Natural killer cell (primary cell): ENCODE results near the gene PPDPF. TPM values are rescaled to one million over a fixed set of nuclear protein-coding genes. Genes with fewer than 3 reads are reported as not detected.

Experiments
- ATAC-seq, 3 donors: fragments of 150-1000 bp in 2 of 3; fragments of 200-7000 bp in 1 of 3; cut with Tn5 transposase; 1 replicate in 1 of 3; 2 replicates in 2 of 3; pipeline ENCODE4 v1.10.0; 2021; ENCODE audit warnings: mild to moderate bottlenecking in 2 of 3, moderate library complexity in 2 of 3
- DNase-seq, 2 donors: peaks; one replicate each; pipeline versions ENCODE4 v3.0.0 to v3.0.0-alpha.2; 2013 to 2021; ENCODE audit warnings: mixed read lengths in 1 of 2
- H3K27ac ChIP-seq: one replicate; pipeline ENCODE4 v1.5.1; 2013; ENCODE audit warnings: mild to moderate bottlenecking, low read length
- H3K27me3 ChIP-seq: one replicate; pipeline ENCODE4 v1.6.1; 2013; ENCODE audit warnings: low read length; ENCODE audit not compliant: control insufficient read depth, insufficient read depth
- H3K36me3 ChIP-seq: one replicate; pipeline ENCODE4 v1.6.1; 2013; ENCODE audit warnings: low read length; ENCODE audit not compliant: control insufficient read depth, insufficient read depth
- H3K4me1 ChIP-seq: one replicate; pipeline ENCODE4 v1.6.1; 2013; ENCODE audit warnings: low read length; ENCODE audit not compliant: control insufficient read depth, insufficient read depth
- H3K4me3 ChIP-seq: one replicate; pipeline ENCODE4 v1.5.1; 2013; ENCODE audit warnings: low read length
- H3K9me3 ChIP-seq: one replicate; pipeline ENCODE4 v1.6.1; 2013; ENCODE audit warnings: low read length; ENCODE audit not compliant: control insufficient read depth, insufficient read depth
- H3K27ac Mint-ChIP-seq, 2 donors: one replicate each; pipeline ENCODE4 v1.8.0; 2022; ENCODE audit warnings: mild to moderate bottlenecking in 2 of 2, mixed read lengths in 2 of 2, moderate library complexity in 1 of 2
- H3K27me3 Mint-ChIP-seq, 2 donors: one replicate each; pipeline ENCODE4 v1.8.0; 2022; ENCODE audit warnings: low read depth in 2 of 2, mixed read lengths in 2 of 2
- H3K36me3 Mint-ChIP-seq: one replicate; pipeline ENCODE4 v1.8.0; 2022; ENCODE audit warnings: mixed read lengths
- H3K4me1 Mint-ChIP-seq, 2 donors: one replicate each; pipeline ENCODE4 v1.8.0; 2022; ENCODE audit warnings: mixed read lengths in 2 of 2
- H3K4me3 Mint-ChIP-seq: one replicate; pipeline ENCODE4 v1.8.0; 2022; ENCODE audit warnings: mild to moderate bottlenecking, moderate library complexity, mixed read lengths
- H3K9me3 Mint-ChIP-seq, 2 donors: one replicate each; pipeline ENCODE4 v1.8.0; 2022; ENCODE audit warnings: mixed read lengths in 2 of 2
- WGBS: methylation state at CpG from one replicate; pipeline ENCODE4 v1.1.7; 2013; ENCODE audit warnings: missing lambda C conversion rate; ENCODE audit not compliant: insufficient coverage; 5-methylcytosine and 5-hydroxymethylcytosine counted together
- intact Hi-C: fragments of 100-400 bp; cut with micrococcal nuclease; formaldehyde crosslinking; loops from one replicate; pipeline ENCODE4 v1.14.2; 2022
- total RNA-seq, 4 donors: library from RNA; stranded (reverse); fragments of 120-200 nt in 1 of 4; gene quantifications; one replicate each; pipeline versions ENCODE4 v1.2.3 to v1.2.4, GENCODE V29; 2013 to 2022
- TF ChIP-seq, protein P1 (sequence below): fragments of 200-600 bp; IDR thresholded peaks from one replicate; pipeline ENCODE4 v1.8.0; 2022; ENCODE audit warnings: antibody characterized with exemption

The PPDPF gene
- total RNA-seq, 3 donors from 2014 or later (not counting 1 experiment from before 2014, with no cell fraction given): 95.5 to 197 (median 159) TPM

DNA sequence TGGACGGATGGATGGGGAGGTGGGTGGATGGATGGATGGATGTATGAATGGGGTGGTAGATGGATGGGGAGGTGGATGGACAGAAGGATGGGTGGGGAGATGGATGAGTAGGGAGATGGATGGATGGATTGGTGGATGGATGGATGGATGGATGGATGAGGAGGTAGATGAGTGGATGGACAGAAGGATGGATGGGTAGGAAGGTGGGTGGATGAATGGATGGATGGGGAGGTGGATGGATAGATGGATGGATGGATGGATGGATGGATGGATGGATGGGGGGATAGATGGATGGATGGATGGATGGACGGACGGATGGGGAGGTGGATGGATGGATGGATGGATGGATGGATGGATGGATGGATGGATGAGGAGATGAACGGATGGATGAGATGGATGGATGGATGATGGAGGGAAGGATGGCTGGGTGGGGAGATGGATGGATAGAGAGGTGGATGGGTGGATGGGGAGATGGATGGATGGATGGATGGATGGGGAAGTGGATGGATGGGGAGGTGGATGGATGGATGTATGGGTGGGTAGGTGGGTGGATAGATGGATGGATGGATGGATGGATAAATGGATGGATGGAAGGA, 28.8 kb upstream of the PPDPF start:
- H3K4me3 Mint-ChIP-seq: no peak overlapping the region
- H3K27ac ChIP-seq: no peak overlapping the region
- H3K27ac Mint-ChIP-seq: no peak overlapping the region
- no peak overlapping the region for H3K4me3 ChIP-seq
- no peaks in the 10 kb centered on the region for H3K9me3 ChIP-seq
- peaks cover 10% of the 10 kb centered on the region for H3K4me1 ChIP-seq
- peaks cover 0 to 8% of the 10 kb centered on the region in 2 donors for H3K9me3 Mint-ChIP-seq
- no peaks in the 10 kb centered on the region for H3K36me3 Mint-ChIP-seq
- intact Hi-C loops: no loop called here
- DNase-seq (no peak), ATAC-seq (no peak)
- no peaks in the 10 kb centered on the region for H3K36me3 ChIP-seq
- peaks cover 0 to 11% of the 10 kb centered on the region in 2 donors for H3K27me3 Mint-ChIP-seq
- H3K27me3 ChIP-seq: peaks cover 9% of the 10 kb centered on the region
- TF ChIP-seq, protein P1, sequence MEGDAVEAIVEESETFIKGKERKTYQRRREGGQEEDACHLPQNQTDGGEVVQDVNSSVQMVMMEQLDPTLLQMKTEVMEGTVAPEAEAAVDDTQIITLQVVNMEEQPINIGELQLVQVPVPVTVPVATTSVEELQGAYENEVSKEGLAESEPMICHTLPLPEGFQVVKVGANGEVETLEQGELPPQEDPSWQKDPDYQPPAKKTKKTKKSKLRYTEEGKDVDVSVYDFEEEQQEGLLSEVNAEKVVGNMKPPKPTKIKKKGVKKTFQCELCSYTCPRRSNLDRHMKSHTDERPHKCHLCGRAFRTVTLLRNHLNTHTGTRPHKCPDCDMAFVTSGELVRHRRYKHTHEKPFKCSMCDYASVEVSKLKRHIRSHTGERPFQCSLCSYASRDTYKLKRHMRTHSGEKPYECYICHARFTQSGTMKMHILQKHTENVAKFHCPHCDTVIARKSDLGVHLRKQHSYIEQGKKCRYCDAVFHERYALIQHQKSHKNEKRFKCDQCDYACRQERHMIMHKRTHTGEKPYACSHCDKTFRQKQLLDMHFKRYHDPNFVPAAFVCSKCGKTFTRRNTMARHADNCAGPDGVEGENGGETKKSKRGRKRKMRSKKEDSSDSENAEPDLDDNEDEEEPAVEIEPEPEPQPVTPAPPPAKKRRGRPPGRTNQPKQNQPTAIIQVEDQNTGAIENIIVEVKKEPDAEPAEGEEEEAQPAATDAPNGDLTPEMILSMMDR: no peak
- H3K4me1 Mint-ChIP-seq: no peaks in the 10 kb centered on the region
- WGBS: 68% methylated on average over 4 of the region's 4 CpGs

DNA sequence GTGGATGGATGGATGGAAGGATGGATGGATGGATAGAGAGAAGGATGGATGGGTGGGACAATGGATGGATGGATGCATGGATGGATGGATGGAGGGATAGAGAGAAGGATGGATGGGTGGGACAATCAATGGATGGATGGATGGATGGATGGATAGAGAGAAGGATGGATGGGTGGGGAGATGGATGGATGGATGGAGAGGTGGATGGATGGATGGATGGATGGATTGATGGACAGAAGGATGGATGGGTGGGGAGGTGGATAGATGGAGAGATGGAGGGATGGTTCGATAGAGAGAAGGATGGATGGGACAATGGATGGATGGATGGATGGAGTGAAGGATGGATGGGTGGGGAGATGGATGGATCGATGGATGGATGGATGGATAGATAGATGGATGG, 28.0 kb upstream of the PPDPF start:
- DNase-seq (no peak), ATAC-seq (no peak)
- Mint-ChIP-seq H3K4me3 (no peak overlapping the region), H3K27me3 (peaks cover 0 to 8% of the 10 kb centered on the region in 2 donors), H3K36me3 (no peaks in the 10 kb centered on the region), H3K27ac (no peak overlapping the region), H3K9me3 (peaks cover 0 to 8% of the 10 kb centered on the region in 2 donors), H3K4me1 (no peaks in the 10 kb centered on the region)
- peaks cover 10% of the 10 kb centered on the region for H3K4me1 ChIP-seq
- H3K27ac ChIP-seq: no peak overlapping the region
- H3K36me3 ChIP-seq: no peaks in the 10 kb centered on the region
- 89% methylated on average over 2 of the region's 2 CpGs for WGBS
- no peak overlapping the region for H3K4me3 ChIP-seq
- peaks cover 16% of the 10 kb centered on the region for H3K27me3 ChIP-seq
- no peaks in the 10 kb centered on the region for H3K9me3 ChIP-seq
- TF ChIP-seq, protein P1: no peak
- intact Hi-C loops: no loop called here

DNA sequence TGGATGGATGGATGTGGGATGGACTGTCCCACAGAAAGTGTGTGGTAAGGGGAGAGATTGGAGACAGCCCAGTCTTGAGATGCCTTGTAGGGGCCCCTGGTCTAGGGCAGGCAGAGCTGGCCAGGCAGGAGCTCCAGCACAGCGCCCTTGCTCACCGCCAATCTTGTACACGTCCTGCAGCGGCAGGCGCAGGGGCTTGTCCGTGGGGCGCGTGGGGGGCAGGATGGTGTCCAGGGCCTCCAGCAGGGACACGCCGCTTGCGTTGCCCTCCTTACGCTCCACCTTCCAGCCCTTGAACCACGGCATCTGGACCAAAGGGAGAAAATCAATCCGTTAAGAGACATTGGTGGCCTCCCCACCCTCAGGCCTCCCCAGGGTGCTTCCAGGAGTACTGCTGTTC, 27.6 kb upstream of the PPDPF start:
- TF ChIP-seq, protein P1: no peak
- intact Hi-C loops: no loop called here
- Mint-ChIP-seq H3K9me3 (peaks cover 0 to 8% of the 10 kb centered on the region in 2 donors), H3K27me3 (peaks cover 0 to 8% of the 10 kb centered on the region in 2 donors), H3K4me3 (no peak overlapping the region), H3K27ac (no peak overlapping the region), H3K36me3 (no peaks in the 10 kb centered on the region), H3K4me1 (no peaks in the 10 kb centered on the region)
- H3K27me3 ChIP-seq: peaks cover 21% of the 10 kb centered on the region
- no peak overlapping the region for H3K4me3 ChIP-seq
- H3K36me3 ChIP-seq: no peaks in the 10 kb centered on the region
- ATAC-seq (no peak), DNase-seq (no peak)
- H3K27ac ChIP-seq: no peak overlapping the region
- H3K4me1 ChIP-seq: peaks cover 12% of the 10 kb centered on the region
- 94% methylated on average over 14 of the region's 14 CpGs for WGBS
- H3K9me3 ChIP-seq: no peaks in the 10 kb centered on the region

DNA sequence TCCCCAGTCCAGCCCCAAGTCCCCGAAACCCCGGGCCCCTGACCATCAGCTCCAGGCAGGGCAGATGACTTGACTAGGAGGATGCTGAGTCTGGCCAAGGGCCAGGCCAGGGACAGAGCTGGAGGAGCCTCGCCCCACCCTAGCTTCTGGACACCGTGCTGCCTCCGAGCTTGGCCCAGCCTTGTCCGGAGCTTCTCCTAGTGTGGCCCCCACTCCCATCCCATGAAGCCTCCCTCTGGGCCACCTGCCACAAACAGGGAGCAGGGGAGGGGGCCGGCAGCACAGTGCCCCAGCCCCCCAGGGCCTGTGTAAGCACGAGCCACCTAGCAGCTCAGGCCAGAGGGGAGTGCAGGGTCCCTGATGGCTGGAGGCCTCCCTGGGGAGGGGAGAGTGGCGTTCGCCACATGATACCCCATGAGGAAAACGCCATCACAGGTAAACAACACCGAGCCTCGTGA, 27.0 kb upstream of the PPDPF start:
- no peak overlapping the region for H3K27ac ChIP-seq
- H3K9me3 Mint-ChIP-seq: peaks cover 0 to 8% of the 10 kb centered on the region in 2 donors
- DNase-seq (no peak), ATAC-seq (no peak)
- no peaks in the 10 kb centered on the region for H3K36me3 Mint-ChIP-seq
- H3K27me3 Mint-ChIP-seq: peaks cover 0 to 8% of the 10 kb centered on the region in 2 donors
- H3K4me1 Mint-ChIP-seq: no peaks in the 10 kb centered on the region
- peaks cover 25% of the 10 kb centered on the region for H3K27me3 ChIP-seq
- no peak overlapping the region for H3K4me3 ChIP-seq
- TF ChIP-seq, protein P1: no peak
- no peaks in the 10 kb centered on the region for H3K36me3 ChIP-seq
- no peak overlapping the region for H3K27ac Mint-ChIP-seq
- intact Hi-C loops: no loop called here
- WGBS: 78% methylated on average over 13 of the region's 13 CpGs
- H3K9me3 ChIP-seq: no peaks in the 10 kb centered on the region
- no peak overlapping the region for H3K4me3 Mint-ChIP-seq
- H3K4me1 ChIP-seq: peaks cover 18% of the 10 kb centered on the region
